ENCODE measurements around the gene TMEM37.
"Not testable (repeated sequence)": the region's sequence is repeated elsewhere in the genome, so short reads cannot be mapped to it uniquely, and the experiment has no call there.

TMEM37 gene, protein sequence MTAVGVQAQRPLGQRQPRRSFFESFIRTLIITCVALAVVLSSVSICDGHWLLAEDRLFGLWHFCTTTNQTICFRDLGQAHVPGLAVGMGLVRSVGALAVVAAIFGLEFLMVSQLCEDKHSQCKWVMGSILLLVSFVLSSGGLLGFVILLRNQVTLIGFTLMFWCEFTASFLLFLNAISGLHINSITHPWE

DNA sequence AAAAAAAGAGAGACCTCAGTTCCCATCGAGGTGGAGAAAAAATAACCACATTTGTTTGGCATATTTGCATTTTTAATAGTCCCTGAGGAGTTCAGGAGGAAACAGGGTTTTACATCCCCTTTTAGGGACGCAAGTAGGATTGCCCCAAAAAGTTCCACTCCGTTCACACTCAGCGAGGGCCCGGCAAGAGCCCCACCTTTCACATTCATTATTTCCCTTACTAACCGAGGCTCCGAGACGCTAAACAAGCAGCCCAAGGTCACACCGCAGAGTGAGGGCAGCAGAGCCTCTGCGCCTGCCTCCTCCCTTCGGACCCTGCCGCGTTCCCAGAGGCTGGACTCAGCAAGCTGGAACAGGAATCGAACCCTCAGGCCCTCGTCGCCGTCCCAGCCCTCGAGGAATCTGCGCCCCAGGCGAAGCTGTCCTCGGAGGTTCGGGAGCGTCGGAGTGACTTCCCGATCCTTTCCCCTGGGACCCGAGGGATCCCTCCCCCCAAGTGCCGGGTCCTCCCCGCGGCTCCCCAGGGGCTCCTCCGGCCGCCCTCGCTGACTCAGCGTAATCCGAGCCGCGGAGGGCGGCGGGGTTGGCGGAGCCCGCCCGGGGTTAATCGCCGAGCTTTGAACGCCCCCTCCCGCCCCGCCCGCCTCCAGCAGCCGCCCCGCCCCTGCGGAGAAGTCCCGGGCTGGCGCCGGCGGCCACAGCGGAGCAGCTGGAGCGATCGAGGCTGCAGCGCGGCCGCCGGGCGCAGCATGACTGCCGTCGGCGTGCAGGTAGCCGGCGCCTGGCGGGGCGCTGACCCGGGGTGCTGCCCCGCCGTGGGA lies at the start of gene TMEM37:
Gene TMEM37, plus strand, starts transcription at position 700 of the 821 bp plus-strand sequence. Its CDS starts 50 bp downstream, at position 750.
- peak; percentile 20 for DNase-seq

DNA sequence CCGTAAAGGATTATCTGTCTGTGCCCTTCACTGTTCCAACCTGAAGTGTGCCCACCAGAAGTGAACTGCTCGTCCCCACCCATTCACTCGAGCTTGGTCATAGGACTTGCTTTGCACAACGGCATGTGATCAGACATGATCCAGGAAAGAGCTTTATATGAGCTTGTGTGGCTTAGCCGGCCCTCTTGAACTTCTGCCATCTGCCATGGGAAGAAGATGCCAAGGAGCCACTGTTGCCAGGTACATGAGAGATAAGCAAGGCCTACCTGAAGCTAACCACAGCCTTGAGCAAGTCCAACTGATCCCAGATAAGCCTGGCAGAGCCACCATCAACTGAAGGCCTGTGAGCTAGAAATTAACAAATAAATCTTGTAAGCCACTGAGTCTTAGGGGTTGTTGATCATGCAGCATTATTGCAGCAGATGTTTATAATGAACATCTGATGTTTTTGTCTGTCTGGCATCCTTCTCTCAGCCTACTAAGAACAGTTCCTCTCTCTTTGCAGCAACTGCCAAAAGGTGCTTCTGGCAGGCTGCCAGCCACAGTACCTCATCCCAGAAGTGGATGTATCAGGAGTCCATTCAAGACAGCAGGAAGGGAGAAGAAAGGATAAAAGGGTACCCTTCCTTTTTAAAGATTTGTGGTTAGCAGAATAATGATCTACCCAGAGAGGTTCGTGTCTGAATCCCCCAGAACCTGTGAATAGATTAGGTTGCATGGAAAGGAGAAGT lies 48.1 kb upstream of the TMEM37 start:
- peak; percentile 96 for DNase-seq

DNA sequence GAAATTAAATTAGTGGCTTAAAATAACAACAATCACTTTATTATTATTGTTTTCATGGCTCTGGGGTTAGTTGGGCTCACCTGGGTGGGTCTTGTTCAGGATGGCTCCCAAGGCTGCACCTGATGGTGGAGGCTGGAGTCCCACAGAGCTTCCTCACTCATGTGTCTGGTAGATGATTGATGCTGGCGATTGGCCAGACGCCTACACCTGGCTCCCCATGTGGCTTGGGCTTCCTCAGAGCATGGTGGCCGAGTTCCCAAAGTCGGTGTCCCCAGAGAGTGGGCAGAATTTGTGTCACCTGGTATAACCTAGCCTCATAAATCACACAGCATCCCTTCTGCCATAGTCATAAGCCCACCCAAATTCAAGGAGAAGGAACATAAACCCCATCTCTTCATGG lies 46.7 kb upstream of the TMEM37 start:
- DNase-seq = no peak

- no peak for DNase-seq
These were observed 46.2 kb upstream of the TMEM37 start for GRCh38 chr2:119385466-119385865.

GRCh38 chr2:119387381-119388129 lies 44.1 kb upstream of the TMEM37 start:
- peak; percentile 58 for DNase-seq

GRCh38 chr2:119389615-119390306 lies 41.9 kb upstream of the TMEM37 start:
- peak; percentile 58 for DNase-seq

GRCh38 chr2:119393971-119394748 lies 37.5 kb upstream of the TMEM37 start:
- DNase-seq = no peak

DNA sequence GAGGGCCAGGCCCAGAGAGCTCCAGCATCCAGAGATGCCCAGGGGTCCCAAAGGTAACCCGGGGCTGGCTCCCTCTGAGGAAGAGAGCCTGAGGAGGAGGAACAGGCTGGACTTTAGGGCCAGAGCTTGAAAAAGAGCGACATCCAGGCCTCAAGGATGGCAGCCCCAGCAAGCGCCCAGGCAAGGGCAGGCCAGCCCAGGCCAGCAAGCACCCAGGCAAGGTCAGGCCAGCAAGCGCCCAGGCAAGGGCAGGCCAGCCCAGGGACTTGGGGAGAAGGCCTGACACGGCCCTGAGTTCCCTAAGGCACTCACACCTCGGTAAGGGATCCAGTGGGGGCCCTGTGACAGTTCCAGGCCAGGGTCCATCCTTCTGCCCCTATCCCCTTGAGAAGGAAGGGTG lies 34.5 kb upstream of the TMEM37 start:
- no peak for DNase-seq

DNA sequence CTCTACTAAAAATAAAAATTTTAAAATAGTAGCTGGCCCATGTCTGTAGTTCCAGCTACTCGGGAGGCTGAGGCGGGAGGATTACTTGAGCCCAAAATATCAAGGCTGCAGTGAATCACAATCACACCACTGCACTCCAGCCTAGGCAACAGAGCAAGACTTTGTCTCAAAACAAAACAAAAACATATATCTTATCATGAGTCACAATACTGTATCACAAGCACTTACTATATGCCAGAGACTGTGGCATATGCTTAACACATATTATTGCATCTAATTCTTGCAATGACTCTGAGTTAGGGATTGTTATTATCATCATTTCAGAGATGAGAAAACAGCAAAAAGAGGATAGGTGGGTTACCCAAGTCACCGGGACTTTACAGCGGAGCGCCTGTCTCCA lies 29.5 kb upstream of the TMEM37 start:
- no peak for DNase-seq

DNA sequence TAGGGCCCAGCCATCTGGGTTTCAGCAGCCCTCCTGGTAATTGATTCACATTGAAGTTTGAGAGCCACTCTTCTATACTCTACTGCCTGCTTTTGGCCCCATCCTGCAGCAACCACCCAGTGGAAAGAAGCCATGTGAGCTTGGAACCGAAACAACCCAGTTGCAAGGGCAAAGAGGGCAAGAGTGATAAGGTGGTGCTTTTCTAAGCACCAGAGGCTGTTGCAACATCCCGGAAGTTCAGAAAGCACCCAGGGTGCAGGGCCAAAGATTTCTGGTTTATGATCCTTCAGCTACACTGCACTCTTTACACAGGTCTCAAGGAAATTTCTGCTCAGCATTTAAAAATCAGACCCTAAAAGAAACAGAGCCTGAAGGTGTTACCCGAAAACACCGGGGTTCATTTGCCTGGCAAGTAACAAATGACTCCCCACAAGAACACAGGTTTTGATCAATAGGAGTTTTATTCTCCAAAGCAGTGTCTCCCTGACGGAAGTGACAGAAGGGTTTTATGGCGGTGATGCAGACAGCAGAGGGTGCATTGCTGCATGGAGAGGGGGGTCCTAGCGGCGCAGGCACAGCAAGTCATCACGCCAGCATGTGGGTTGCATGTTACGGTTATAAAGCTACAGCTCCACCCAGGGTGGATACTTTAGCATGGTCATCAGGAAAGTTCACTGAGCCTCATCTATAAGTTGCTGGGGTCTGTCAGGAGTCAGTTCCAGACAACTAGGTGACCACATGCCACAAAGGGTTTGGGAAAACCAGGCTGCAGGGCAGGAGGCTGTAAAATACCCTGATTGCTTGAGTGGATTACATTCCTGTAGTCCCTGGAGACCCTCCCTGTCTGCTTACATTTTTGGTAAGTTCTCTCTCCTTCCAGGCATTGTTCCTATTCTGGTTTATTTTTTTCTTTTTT lies 28.8 kb upstream of the TMEM37 start:
- DNase-seq = no peak

DNA sequence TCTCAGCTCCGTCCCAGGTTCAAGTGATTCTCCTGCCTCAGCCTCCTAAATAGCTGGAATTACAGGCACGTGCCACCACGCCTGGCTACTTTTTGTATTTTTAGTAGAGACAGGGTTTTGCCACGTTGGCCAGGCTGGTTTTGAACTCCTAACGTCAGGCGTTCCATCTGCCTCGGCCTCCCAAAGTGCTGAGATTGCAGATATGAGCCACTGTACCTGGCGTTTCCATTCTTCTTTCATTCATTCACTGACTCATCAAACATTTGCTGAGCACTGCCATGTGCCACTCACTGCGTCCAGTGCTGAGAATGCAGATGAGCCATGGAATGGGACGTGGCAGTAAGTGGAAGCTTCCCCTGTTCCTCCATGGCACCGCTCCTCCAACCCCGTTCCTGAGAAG lies 28.0 kb upstream of the TMEM37 start:
- not testable (repeated sequence) for DNase-seq

DNA sequence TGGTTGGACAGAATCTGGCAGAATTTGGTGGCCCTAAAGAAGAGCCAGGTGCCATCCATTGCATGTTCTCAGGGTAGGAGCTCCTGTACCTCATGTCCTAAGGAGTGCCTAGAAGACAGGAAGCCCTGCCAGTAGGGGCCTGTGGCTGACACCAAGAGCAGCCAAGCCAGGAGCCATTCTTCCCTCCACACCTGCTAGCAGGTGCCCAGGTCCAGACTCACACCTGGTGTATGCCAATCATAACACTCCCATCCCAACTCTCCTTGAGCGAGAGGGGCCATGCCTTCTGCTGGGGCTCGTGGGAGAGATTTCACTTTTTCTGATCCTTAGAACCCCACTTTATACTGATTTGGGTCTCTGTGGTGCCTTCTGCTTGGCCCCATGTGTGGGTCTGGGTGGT lies 26.5 kb upstream of the TMEM37 start:
- no peak for DNase-seq

DNA sequence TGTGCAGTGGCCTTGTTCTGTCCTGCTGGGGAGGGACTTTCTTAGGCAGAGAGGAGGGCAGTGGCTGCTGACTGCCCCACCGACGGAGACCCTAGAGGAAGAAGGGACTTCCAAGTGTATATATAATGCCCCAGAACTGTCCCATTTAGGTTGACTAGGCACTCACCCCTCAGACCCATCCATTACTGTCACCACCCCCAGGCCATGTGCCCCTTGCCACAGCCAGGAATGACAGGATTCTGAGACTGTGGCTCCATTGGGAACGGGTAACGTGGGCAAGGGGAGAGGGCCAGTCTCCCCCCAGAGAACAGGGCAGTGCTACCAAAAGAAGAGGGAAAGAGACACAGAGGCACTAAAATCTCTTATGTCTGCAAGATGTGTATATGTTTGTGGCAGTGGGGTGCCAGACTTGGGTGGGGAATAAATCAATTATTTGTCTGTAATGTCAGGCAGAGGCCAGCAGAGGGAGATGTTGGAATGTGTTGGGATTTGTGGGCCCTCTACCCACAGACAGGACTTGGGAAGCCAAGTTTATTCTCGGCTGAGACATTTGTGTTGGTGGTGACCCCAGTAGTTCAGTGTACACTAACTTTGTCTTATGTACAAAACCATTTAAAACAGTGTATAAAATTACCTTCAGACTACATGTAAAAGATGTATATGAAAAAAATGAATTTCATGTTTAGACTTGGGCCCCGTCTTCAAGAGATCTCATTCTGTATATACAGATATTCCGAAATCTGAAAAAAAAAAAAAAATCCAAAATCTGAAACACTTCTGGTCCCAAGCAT lies 24.0 kb upstream of the TMEM37 start:
- DNase-seq = peak; percentile 53

- no peak for DNase-seq
These were observed 23.4 kb upstream of the TMEM37 start for GRCh38 chr2:119408221-119408619.

DNA sequence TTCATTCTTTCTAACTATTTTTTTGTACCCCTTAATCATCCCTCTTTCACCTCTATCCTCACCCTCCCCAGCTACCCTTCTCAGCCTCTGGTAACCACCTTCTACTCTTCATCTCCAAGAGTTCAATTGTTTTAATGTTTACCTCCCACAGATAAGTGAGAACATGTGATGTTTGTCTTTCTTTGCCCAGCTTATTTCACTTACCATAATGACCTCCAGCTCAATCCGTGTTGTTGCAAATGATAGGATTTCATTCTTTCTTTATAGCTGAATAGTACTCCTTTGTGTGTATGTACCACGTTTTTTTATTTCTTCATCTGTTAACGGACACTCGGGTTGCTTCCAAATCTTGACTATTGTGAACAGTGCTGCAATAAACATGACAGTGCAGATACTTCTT lies 22.1 kb upstream of the TMEM37 start:
- no peak for DNase-seq

- no peak for DNase-seq
These were observed 16.8 kb upstream of the TMEM37 start for GRCh38 chr2:119414894-119415293.

- DNase-seq = no peak
These were observed 16.0 kb upstream of the TMEM37 start for GRCh38 chr2:119415630-119416029.

GRCh38 chr2:119416299-119416923 lies 15.2 kb upstream of the TMEM37 start:
- DNase-seq = no peak

- no peak for DNase-seq
These were observed 13.7 kb upstream of the TMEM37 start for GRCh38 chr2:119417908-119418307.
